Ovary (tissue), 9 donors: Measurements from ENCODE around the gene FARS2. TPM values are rescaled to one million over a fixed set of nuclear protein-coding genes. Genes with fewer than 3 reads are reported as not detected.

ENCODE experiments used
- DNase-seq, 5 donors: peaks; one replicate each; pipeline ENCODE4 v3.0.0-alpha.2; 2019 to 2020
- H3K27ac ChIP-seq, 2 donors: fragments of 200-600 bp; one replicate each; pipeline versions ENCODE4 v1.5.1 to v1.8.0; 2019 to 2022
- H3K27me3 ChIP-seq: fragments of 200-600 bp; one replicate; pipeline ENCODE4 v1.8.0; 2022
- H3K36me3 ChIP-seq: fragments of 200-600 bp; sonication (generic); one replicate; pipeline ENCODE4 v1.5.1; 2019
- H3K4me1 ChIP-seq: one replicate; pipeline ENCODE4 v1.8.1; 2013; ENCODE audit warnings: mild to moderate bottlenecking, moderate library complexity; ENCODE audit not compliant: insufficient read depth
- H3K4me3 ChIP-seq: fragments of 200-600 bp; sonication (generic); one replicate; pipeline ENCODE4 v1.5.1; 2017
- H3K9me3 ChIP-seq, 2 donors: fragments of 200-600 bp in 1 of 2; sonication (generic) in 1 of 2; one replicate each; pipeline versions ENCODE4 v1.5.1 to v1.8.1; 2013 to 2019; ENCODE audit warnings: mild to moderate bottlenecking in 1 of 2, moderate library complexity in 1 of 2
- EP300 ChIP-seq: sonication (generic); formaldehyde crosslinking; IDR thresholded peaks from one replicate; pipeline ENCODE4 v1.6.1; 2017; ENCODE audit warnings: antibody characterized with exemption
- POLR2A ChIP-seq: fragments of 450-650 bp; IDR thresholded peaks from one replicate; pipeline ENCODE4 v1.6.1; 2017; ENCODE audit warnings: antibody characterized with exemption, mild to moderate bottlenecking, moderate library complexity
- WGBS, 3 donors: extraction: QIAGEN DNeasy Blood & Tissue Kit in 1 of 3; methylation state at CpG; one replicate each; pipeline versions ENCODE4 v1.1.5 to v1.1.7; 2013 to 2017; 5-methylcytosine and 5-hydroxymethylcytosine counted together
- intact Hi-C, 4 donors: fragments of 100-400 bp; cut with DNase I; formaldehyde crosslinking; loops; one replicate each; pipeline versions ENCODE4 v1.11.0 to v1.15.1; 2022 to 2023
- polyA plus RNA-seq, 2 donors: library from polyadenylated mRNA; stranded (reverse); fragments of 200-250 nt in 1 of 2; fragments of 350-450 nt in 1 of 2; fragmentation: Illumina TruSeq in 1 of 2; extraction: RNeasy Lipid Tissue Mini Kit (QIAGEN cat#74804) in 1 of 2; gene quantifications; one replicate each; pipeline ENCODE4 v1.2.3, GENCODE V29; 2013 to 2014
- total RNA-seq, 7 donors: library from RNA; depleted of rRNA in 2 of 7; stranded (reverse); fragments of >200 nt in 2 of 7; fragmentation: NEBNext Ultra II Directional in 3 of 7; extraction: Animal tissue kit (Norgen Biotek cat#: 25700) in 3 of 7; gene quantifications; one replicate each; pipeline versions ENCODE4 v1.1.0 to v1.2.4, GENCODE V29; 2016 to 2023
- TF ChIP-seq, protein P1 (sequence below), 3 donors: fragments of 450-650 bp in 2 of 3; fragments of 200-600 bp in 1 of 3; IDR thresholded peaks; one replicate each; pipeline versions ENCODE4 v1.5.1 to v1.8.0; 2016 to 2022; ENCODE audit warnings: antibody characterized with exemption in 3 of 3, mild to moderate bottlenecking in 1 of 3
- donor health status: DM: no; HTN: no; CAD: no; lungs with moderate emphysema.
- donor health status: DM: no; HTN: no; CAD: no.
- donor health status: Bipolar disorder and iron deficiency.
- donor health status: DM: yes; HTN: yes; CAD: no.
- donor health status: DM: no; HTN: no; CAD: no.
- donor health status: DM: yes; HTN: yes; CAD: no.

FARS2 gene
- total and polyA plus RNA-seq, 9 donors, result 9.2 to 17.5 (median 11.0) TPM

DNA sequence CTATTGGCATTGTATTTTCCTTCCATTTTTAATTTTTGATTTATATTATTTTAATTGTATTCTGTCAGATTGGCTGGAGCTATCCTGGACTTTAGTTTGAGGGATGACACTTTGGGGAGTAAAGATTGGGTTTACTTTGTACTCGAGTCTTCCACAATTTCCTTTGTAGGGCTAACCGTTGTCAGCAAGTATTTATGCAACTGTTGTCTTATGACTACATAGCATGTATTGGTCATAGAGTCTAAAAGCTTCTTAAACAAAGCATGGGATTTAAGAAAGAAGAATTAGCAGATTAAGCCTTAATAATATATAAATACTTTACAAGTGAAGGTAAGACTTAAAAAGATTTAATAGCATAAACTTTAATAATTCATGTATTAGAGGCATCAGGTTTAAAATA lies 19.6 kb downstream of the FARS2 start:
- H3K27ac ChIP-seq, result no peak overlapping the region
- intact Hi-C loops, result no loop called here
- H3K4me3 ChIP-seq, result no peak overlapping the region
- no peaks in the 10 kb centered on the region for H3K36me3 ChIP-seq
- H3K9me3 ChIP-seq, result no peaks in the 10 kb centered on the region
- WGBS, 3 donors, result 75 to 87% (median 80%) methylated on average over 2 of the region's 2 CpGs
- TF ChIP-seq, protein P1, sequence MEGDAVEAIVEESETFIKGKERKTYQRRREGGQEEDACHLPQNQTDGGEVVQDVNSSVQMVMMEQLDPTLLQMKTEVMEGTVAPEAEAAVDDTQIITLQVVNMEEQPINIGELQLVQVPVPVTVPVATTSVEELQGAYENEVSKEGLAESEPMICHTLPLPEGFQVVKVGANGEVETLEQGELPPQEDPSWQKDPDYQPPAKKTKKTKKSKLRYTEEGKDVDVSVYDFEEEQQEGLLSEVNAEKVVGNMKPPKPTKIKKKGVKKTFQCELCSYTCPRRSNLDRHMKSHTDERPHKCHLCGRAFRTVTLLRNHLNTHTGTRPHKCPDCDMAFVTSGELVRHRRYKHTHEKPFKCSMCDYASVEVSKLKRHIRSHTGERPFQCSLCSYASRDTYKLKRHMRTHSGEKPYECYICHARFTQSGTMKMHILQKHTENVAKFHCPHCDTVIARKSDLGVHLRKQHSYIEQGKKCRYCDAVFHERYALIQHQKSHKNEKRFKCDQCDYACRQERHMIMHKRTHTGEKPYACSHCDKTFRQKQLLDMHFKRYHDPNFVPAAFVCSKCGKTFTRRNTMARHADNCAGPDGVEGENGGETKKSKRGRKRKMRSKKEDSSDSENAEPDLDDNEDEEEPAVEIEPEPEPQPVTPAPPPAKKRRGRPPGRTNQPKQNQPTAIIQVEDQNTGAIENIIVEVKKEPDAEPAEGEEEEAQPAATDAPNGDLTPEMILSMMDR (IDR thresholded peaks at IDR 0.05), result no peak
- TF ChIP-seq POLR2A, result no peak
- TF ChIP-seq EP300, result no peak
- H3K4me1 ChIP-seq, result no peaks in the 10 kb centered on the region
- DNase-seq, result no peak
- H3K27me3 ChIP-seq, result no peaks in the 10 kb centered on the region

DNA sequence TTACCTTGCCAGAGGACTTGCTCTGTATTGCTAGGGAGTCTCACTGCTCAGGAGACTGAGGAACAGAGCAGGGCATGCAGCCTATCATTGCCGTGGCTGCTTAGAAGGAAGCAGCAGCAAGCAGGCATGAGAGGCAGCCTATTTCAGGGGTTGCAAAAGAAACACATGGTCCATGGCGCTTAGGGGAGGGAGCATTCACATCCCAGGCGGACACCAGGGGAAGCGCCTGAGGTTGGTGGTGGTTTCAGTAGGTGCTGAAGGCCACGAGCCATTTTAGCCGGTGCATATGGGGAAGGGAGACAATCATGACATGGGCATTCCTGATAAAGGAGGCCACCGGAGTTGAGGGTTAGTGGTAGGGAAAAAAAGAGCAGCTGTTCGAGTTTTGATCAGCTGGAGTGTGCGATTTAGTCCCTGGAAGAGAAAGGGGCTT lies 20.9 kb downstream of the FARS2 start:
- no peak overlapping the region for H3K27ac ChIP-seq
- H3K27me3 ChIP-seq, result no peaks in the 10 kb centered on the region
- no peaks in the 10 kb centered on the region for H3K36me3 ChIP-seq
- H3K4me1 ChIP-seq, result no peaks in the 10 kb centered on the region
- intact Hi-C loops, result no loop called here
- WGBS, 3 donors, result 77 to 83% (median 79%) methylated on average over 9 of the region's 9 CpGs
- no peak for DNase-seq
- TF ChIP-seq POLR2A, result no peak
- TF ChIP-seq EP300, result no peak
- TF ChIP-seq, protein P1 (IDR thresholded peaks at IDR 0.05), result no peak
- no peaks in the 10 kb centered on the region for H3K9me3 ChIP-seq
- no peak overlapping the region for H3K4me3 ChIP-seq

DNA sequence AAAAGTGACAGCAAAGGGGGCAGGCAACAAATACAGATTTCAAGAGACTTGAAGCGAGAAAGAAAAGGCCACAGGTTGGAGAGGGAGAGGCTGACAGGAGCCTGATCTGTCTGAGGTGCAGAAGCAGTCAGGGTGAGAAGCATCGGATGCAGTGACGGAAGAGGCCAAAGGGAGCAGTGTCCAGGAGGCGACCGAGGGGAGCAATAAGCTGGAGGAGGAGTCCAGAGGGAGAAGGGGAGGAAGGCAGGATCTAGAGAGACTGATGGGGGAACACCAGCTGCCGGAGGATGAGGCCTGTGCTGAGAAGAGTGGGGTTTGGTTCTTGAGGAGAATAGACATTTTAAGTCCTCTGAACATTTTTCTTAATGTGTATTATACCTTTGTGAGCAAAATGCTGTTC lies 23.8 kb downstream of the FARS2 start:
- H3K9me3 ChIP-seq, result no peaks in the 10 kb centered on the region
- no peak overlapping the region for H3K4me3 ChIP-seq
- H3K36me3 ChIP-seq, result no peaks in the 10 kb centered on the region
- H3K27me3 ChIP-seq, result no peaks in the 10 kb centered on the region
- no peaks in the 10 kb centered on the region for H3K4me1 ChIP-seq
- TF ChIP-seq EP300 (no peak), POLR2A (no peak)
- TF ChIP-seq, protein P1 (IDR thresholded peaks at IDR 0.05), result no peak
- H3K27ac ChIP-seq, result no peak overlapping the region
- WGBS, 3 donors, result 88 to 94% (median 92%) methylated on average over 6 of the region's 6 CpGs
- DNase-seq, result no peak
- intact Hi-C loops, result no loop called here

DNA sequence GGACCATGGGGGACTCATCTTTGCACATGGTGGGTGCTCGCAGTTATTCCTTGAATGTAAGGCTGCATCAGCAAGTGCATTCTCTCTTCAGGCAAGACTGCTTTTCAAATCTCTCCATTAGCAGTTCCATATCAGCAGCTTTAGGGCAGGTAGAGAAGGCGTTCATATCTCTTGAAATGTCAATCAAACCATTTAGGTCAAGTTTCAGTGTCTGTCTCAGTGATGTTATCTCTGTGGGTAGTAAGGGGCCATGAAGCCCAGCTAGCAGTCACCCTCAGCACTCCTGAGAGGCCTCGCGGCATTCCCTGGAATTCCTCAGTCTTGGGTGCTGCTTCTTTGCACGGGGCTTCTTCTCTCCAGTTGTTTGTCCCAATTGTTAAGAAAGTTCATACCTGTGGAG lies 24.2 kb downstream of the FARS2 start:
- H3K9me3 ChIP-seq, result no peaks in the 10 kb centered on the region
- TF ChIP-seq, protein P1 (IDR thresholded peaks at IDR 0.05), result no peak
- TF ChIP-seq POLR2A (no peak), EP300 (no peak)
- H3K27ac ChIP-seq, result no peak overlapping the region
- H3K27me3 ChIP-seq, result no peaks in the 10 kb centered on the region
- no peak for DNase-seq
- no peak overlapping the region for H3K4me3 ChIP-seq
- 92 to 94% (median 93%) methylated on average over 5 of the region's 5 CpGs for WGBS, 3 donors
- H3K36me3 ChIP-seq, result no peaks in the 10 kb centered on the region
- intact Hi-C loops, result no loop called here
- no peaks in the 10 kb centered on the region for H3K4me1 ChIP-seq
